IMR-90 (cell line): ENCODE measurements around the gene CEP41. TPM values are rescaled to one million over a fixed set of nuclear protein-coding genes. Genes with fewer than 3 reads are reported as not detected.

Experiments
- ATAC-seq: fragments of 200-7000 bp; cut with Tn5 transposase; 2 replicates; pipeline ENCODE4 v1.9.1; 2020; ENCODE audit warnings: low read depth, mild to moderate bottlenecking, moderate library complexity
- BruUV-seq: library from RNA; stranded (reverse); fragments of 400-500 nt; replicated peaks from 2 replicates; lab custom pipeline; 2021; lab: Mats Ljungman, UMichigan
- CTCF ChIA-PET: fragments of 300-600 bp; formaldehyde crosslinking; extraction: SDS; loops from one replicate; lab custom pipeline; 2021; ENCODE audit warnings: antibody characterized with exemption; lab: Yijun Ruan, JAX
- POLR2A ChIA-PET: fragments of 300-600 bp; sonication (Branson Sonifier 250); formaldehyde crosslinking; loops from one replicate; lab custom pipeline; 2022; ENCODE audit warnings: antibody characterized with exemption; ENCODE audit not compliant: unreplicated experiment; lab: Charles Lee
- DNase-seq: peaks from one replicate; pipeline ENCODE4 v3.0.0; 2013
- H2AFZ ChIP-seq: replicated peaks from 2 replicates; pipeline ENCODE3; 2013; ENCODE audit warnings: low read length, mild to moderate bottlenecking; ENCODE audit not compliant: poor library complexity
- H2AK5ac ChIP-seq: 2 replicates; pipeline ENCODE4 v1.6.1; 2013; ENCODE audit warnings: low read depth, low read length, inconsistent platforms
- H2AK9ac ChIP-seq: replicated peaks from 2 replicates; pipeline ENCODE3; 2013; ENCODE audit warnings: mild to moderate bottlenecking, low read depth, low read length, moderate library complexity; ENCODE audit not compliant: poor library complexity
- H2BK120ac ChIP-seq: 2 replicates; pipeline ENCODE4 v1.6.1; 2013; ENCODE audit warnings: low read depth, low read length, inconsistent platforms
- H2BK15ac ChIP-seq: 3 replicates; pipeline ENCODE4 v1.6.1; 2013; ENCODE audit warnings: low read depth, low read length, inconsistent platforms
- H2BK20ac ChIP-seq: 2 replicates; pipeline ENCODE4 v1.6.1; 2013; ENCODE audit warnings: low read depth, mild to moderate bottlenecking, inconsistent platforms, low read length, moderate library complexity
- H2BK5ac ChIP-seq: 2 replicates; pipeline ENCODE4 v1.6.1; 2013; ENCODE audit warnings: mild to moderate bottlenecking, low read depth, low read length, inconsistent platforms; ENCODE audit not compliant: poor library complexity, severe bottlenecking
- H3K14ac ChIP-seq: replicated peaks from 2 replicates; pipeline ENCODE4 v1.6.1; 2013; ENCODE audit warnings: low read depth, low read length, inconsistent platforms
- H3K18ac ChIP-seq: 2 replicates; pipeline ENCODE4 v1.6.1; 2013; ENCODE audit warnings: low read depth, low read length, control low read depth
- H3K23ac ChIP-seq: 2 replicates; pipeline ENCODE4 v1.6.1; 2013; ENCODE audit warnings: low read depth, low read length, inconsistent platforms
- H3K27ac ChIP-seq: 2 replicates; pipeline ENCODE4 v1.5.1; 2013; ENCODE audit warnings: mild to moderate bottlenecking, control low read depth, low read length; ENCODE audit not compliant: insufficient read depth
- H3K27me3 ChIP-seq: 2 replicates; pipeline ENCODE4 v1.6.1; 2013; ENCODE audit warnings: low read length; ENCODE audit not compliant: control insufficient read depth, insufficient read depth
- H3K36me3 ChIP-seq: 2 replicates; pipeline ENCODE4 v1.6.1; 2013; ENCODE audit warnings: low read length, mixed read lengths; ENCODE audit not compliant: control insufficient read depth, insufficient read depth
- H3K4ac ChIP-seq: 2 replicates; pipeline ENCODE4 v1.6.1; 2013; ENCODE audit warnings: low read depth, low read length, inconsistent platforms
- H3K4me1 ChIP-seq: 2 replicates; pipeline ENCODE4 v1.6.1; 2013; ENCODE audit warnings: low read length, mixed read lengths; ENCODE audit not compliant: control insufficient read depth, insufficient read depth
- H3K4me2 ChIP-seq: 2 replicates; pipeline ENCODE4 v1.6.1; 2013; ENCODE audit warnings: low read depth, mild to moderate bottlenecking, control low read depth, low read length, moderate library complexity
- H3K4me3 ChIP-seq: 2 replicates; pipeline ENCODE4 v1.5.1; 2013; ENCODE audit warnings: low read depth, mild to moderate bottlenecking, control low read depth, low read length, moderate library complexity; ENCODE audit not compliant: insufficient read depth
- H3K56ac ChIP-seq: 2 replicates; pipeline ENCODE4 v1.6.1; 2013; ENCODE audit warnings: low read length, inconsistent platforms; ENCODE audit not compliant: insufficient read depth; ENCODE audit errors: extremely low read depth
- H3K79me1 ChIP-seq, 2 experiments: 2 replicates each; pipeline ENCODE4 v1.6.1; 2013; ENCODE audit warnings: low read length in 2 of 2, inconsistent platforms in 1 of 2, low read depth in 1 of 2
- H3K9ac ChIP-seq: 2 replicates; pipeline ENCODE4 v1.6.1; 2013; ENCODE audit warnings: low read depth, low read length, control low read depth
- H3K9me1 ChIP-seq: 2 replicates; pipeline ENCODE4 v1.6.1; 2013; ENCODE audit warnings: low read length, inconsistent platforms; ENCODE audit not compliant: insufficient read depth
- H3K9me3 ChIP-seq: 2 replicates; pipeline ENCODE4 v1.6.1; 2013; ENCODE audit warnings: low read length; ENCODE audit not compliant: control insufficient read depth, insufficient read depth
- H4K20me1 ChIP-seq: 2 replicates; pipeline ENCODE4 v1.6.1; 2013; ENCODE audit warnings: low read length, inconsistent platforms; ENCODE audit not compliant: insufficient read depth
- H4K5ac ChIP-seq: 2 replicates; pipeline ENCODE4 v1.6.1; 2013; ENCODE audit warnings: mild to moderate bottlenecking, low read depth, low read length, control low read depth
- H4K8ac ChIP-seq, 2 experiments: 2 replicates each; pipeline ENCODE4 v1.6.1; 2013; ENCODE audit warnings: low read depth in 2 of 2, low read length in 2 of 2, control low read depth in 1 of 2, inconsistent platforms in 1 of 2
- H4K91ac ChIP-seq: 2 replicates; pipeline ENCODE4 v1.6.1; 2013; ENCODE audit warnings: low read depth, low read length, inconsistent platforms; ENCODE audit not compliant: insufficient read depth
- MAFK ChIP-seq: IDR thresholded peaks from 2 replicates; pipeline ENCODE4 v1.6.1; 2012; ENCODE audit warnings: low read depth, low read length, improper control_type of control experiment
- MXI1 ChIP-seq: IDR thresholded peaks from 2 replicates; pipeline ENCODE4 v1.6.1; 2012; ENCODE audit warnings: low read depth, mild to moderate bottlenecking, low read length, moderate library complexity, borderline replicate concordance
- POLR2A ChIP-seq: IDR thresholded peaks from 2 replicates; pipeline ENCODE4 v1.6.1; 2012; ENCODE audit warnings: mild to moderate bottlenecking, low read depth, low read length
- RAD21 ChIP-seq: IDR thresholded peaks from 2 replicates; pipeline ENCODE4 v1.6.1; 2012; ENCODE audit warnings: low read length, improper control_type of control experiment
- WGBS, 2 experiments: methylation state at CpG; one replicate each; pipeline versions ENCODE4 v1.1.5 to v1.1.7; 2013; ENCODE audit warnings: missing lambda C conversion rate in 2 of 2; ENCODE audit not compliant: insufficient read length in 1 of 2; ENCODE audit errors: extremely low coverage in 2 of 2; 5-methylcytosine and 5-hydroxymethylcytosine counted together
- dilution Hi-C: fragments of 300-500 bp; cut with HindIII; formaldehyde crosslinking; loops from one replicate; pipeline ENCODE4 v1.14.3; 2018; ENCODE audit warnings: low sequenced_read_pairs; ENCODE audit not compliant: unreplicated experiment
- in situ Hi-C: fragments of 300-500 bp; cut with MboI; formaldehyde crosslinking; loops from 3 replicates; pipeline ENCODE4 v1.14.3; 2019; ENCODE audit warnings: low sequenced_read_pairs, inconsistent platforms, mixed read lengths
- intact Hi-C: fragments of 100-400 bp; cut with micrococcal nuclease; formaldehyde crosslinking; loops from 2 replicates; pipeline ENCODE4 v1.10.0; 2022
- polyA plus RNA-seq, 3 experiments: library from polyadenylated mRNA; depleted of rRNA; stranded (reverse); fragments of >200 nt; gene quantifications; 2 replicates each; pipeline ENCODE4 v1.2.3, GENCODE V29; 2012; ENCODE audit warnings: low replicate concordance in 1 of 3
- total RNA-seq: library from RNA; depleted of rRNA; stranded (reverse); fragments of >200 nt; gene quantifications from 2 replicates; pipeline ENCODE4 v1.2.3, GENCODE V29; 2012

The CEP41 gene
- total and polyA plus RNA-seq, 2 of the 4 experiments (the other 2 are of a cell fraction) = 12.2 to 21.9 TPM

DNA sequence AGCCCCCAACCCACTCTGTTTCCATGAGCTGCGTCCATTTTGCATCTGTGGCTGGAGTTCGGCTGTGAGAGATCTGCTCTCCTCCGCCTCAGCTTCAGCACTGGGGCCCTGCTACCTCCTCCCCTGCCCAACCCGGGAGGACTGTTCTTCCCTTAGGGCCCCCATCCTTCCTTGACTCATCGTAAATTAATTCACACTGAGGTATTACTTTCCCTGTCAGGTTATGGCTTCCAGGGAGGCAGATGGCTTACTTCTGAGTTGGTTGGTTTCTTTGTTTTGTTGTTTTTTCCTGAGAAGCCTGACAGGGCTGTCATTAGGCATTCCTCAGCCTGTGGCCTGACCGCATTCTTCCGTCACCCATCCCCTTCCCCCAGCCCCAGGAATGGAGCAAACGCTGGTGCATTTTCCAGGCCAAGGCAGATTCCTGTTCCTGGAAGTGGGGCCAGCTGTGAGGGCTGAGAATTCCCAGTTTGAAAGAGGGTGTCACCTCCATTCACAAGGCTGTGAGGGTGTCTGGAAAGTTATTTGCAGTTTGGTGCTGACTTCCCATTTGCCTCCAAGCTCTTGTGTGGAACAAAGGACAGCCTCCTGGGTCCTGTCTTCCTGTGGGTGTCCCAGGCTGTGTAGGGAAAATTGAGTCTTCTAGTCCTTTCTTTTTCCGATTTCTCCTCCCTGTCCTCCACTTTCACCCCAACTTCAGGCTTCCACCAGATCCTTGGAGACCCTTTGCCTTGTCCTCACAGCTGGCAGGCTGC, 84.5 kb downstream of the CEP41 start (continued):
- TF ChIP-seq MXI1 (no peak), MAFK (peak; percentile 40; the same call in 1 of the 2 replicates), RAD21 (peak; percentile 30; the same call in 1 of the 2 replicates)

DNA sequence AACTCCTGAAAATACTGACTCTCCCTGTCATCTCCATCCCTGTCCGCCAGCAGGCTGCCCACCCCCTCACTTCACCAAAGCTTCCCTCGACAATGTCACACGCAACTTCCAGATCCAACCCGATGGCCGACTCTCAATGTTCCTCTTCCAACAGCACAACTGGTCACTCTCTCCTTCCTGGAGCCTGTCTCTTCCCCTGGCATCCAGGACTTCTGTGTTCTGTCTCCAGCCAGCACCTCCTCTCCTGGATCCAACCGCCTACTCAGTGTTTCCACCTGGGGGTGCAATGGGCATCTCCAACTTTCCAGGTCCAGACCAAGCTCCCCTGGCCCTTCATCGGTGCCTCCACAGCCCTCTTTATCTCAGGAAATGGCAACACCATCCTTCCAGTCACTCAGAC, 87.6 kb downstream of the CEP41 start:
- in situ Hi-C loops = no loop called here
- no peaks in the 10 kb centered on the region for H3K36me3 ChIP-seq
- BruUV-seq = no TSS peak
- peak overlapping the region; percentile 94 for H4K91ac ChIP-seq
- H2AK9ac ChIP-seq = peak overlapping the region; percentile 97
- H2BK20ac ChIP-seq = peak overlapping the region; percentile 97
- CTCF ChIA-PET = interaction anchor here (0.6 kb wide), 1 partner anchor 8 kb away, joined by 3 read pairs; no protein-coding TSS in a partner anchor
- 80% methylated on average over 6 of the region's 7 CpGs; no CpG with 5 or more reads in 1 of the 2 experiments for WGBS, 2 experiments
- H3K27ac ChIP-seq = peak overlapping the region; percentile 83
- H3K14ac ChIP-seq = peak overlapping the region; percentile 70
- peaks cover 25% of the 10 kb centered on the region for H3K9me1 ChIP-seq
- peaks cover 29% of the 10 kb centered on the region for H3K4me1 ChIP-seq
- H3K4me2 ChIP-seq = 0 out of 2 replicates have a peak overlapping the region, but pooled peaks have one; percentile 53
- no peaks in the 10 kb centered on the region for H4K20me1 ChIP-seq
- peak overlapping the region; percentile 95 for H4K5ac ChIP-seq
- H2AK5ac ChIP-seq = peak overlapping the region; percentile 99
- H3K23ac ChIP-seq = peak overlapping the region; percentile 37; the same call in 1 of the 2 replicates
- H3K9me3 ChIP-seq = no peaks in the 10 kb centered on the region
- H3K4me3 ChIP-seq = no peak overlapping the region
- DNase-seq = no peak
- POLR2A ChIA-PET = no interaction called here
- TF ChIP-seq POLR2A = no peak
- H3K27me3 ChIP-seq = no peaks in the 10 kb centered on the region
- peak overlapping the region; percentile 82 to 90 for H4K8ac ChIP-seq
- no peak overlapping the region for H3K56ac ChIP-seq
- H3K18ac ChIP-seq = peak overlapping the region; percentile 93
- intact Hi-C loops = loop anchor here (10.0 kb wide), 1 partner anchor 142 kb away; the partner anchor contains the start of gene MEST
- peaks cover 0 to 6% of the 10 kb centered on the region in 2 experiments; a peak in 1 of 4 replicates for H3K79me1 ChIP-seq
- dilution Hi-C loops = no loop called here
- ATAC-seq = no peak
- H2AFZ ChIP-seq = peak overlapping the region; percentile 68
- H3K9ac ChIP-seq = no peak overlapping the region
- peak overlapping the region; percentile 92 for H2BK120ac ChIP-seq
- peak overlapping the region; percentile 93 for H3K4ac ChIP-seq
- H2BK15ac ChIP-seq = peak overlapping the region; percentile 98
- H2BK5ac ChIP-seq = peak overlapping the region; percentile 87
